C4-2B (cell line): Measurements from ENCODE around the gene NTNG1.

Experiments used
- ZFX ChIP-seq: fragments of 450-650 bp; IDR thresholded peaks from 2 replicates; pipeline ENCODE4 v1.6.1; 2017
- TF ChIP-seq, protein P1 (sequence below): fragments of 450-650 bp; conservative IDR thresholded peaks from 2 replicates; pipeline ENCODE4 v1.5.1; 2017; ENCODE audit warnings: mild to moderate bottlenecking

DNA sequence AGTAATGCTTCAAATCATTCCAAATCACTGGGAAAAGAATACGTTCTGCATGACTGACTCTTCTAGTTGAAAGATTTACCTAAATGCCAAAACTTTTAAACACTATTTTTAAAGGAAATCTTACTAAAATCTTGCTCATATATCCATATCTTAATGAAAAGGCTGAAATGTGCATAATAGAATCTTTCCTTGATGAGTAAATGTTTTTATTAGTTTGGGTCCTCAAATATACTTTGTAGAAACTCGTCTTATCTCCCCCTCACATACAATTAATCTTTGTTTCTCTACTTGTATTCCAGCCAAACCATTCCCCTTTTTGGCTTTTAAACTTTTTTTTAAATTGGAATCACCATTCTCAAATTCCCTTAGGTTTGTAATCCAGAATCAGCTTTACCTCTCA lies 110.2 kb downstream of the NTNG1 start:
- TF ChIP-seq, protein P1, sequence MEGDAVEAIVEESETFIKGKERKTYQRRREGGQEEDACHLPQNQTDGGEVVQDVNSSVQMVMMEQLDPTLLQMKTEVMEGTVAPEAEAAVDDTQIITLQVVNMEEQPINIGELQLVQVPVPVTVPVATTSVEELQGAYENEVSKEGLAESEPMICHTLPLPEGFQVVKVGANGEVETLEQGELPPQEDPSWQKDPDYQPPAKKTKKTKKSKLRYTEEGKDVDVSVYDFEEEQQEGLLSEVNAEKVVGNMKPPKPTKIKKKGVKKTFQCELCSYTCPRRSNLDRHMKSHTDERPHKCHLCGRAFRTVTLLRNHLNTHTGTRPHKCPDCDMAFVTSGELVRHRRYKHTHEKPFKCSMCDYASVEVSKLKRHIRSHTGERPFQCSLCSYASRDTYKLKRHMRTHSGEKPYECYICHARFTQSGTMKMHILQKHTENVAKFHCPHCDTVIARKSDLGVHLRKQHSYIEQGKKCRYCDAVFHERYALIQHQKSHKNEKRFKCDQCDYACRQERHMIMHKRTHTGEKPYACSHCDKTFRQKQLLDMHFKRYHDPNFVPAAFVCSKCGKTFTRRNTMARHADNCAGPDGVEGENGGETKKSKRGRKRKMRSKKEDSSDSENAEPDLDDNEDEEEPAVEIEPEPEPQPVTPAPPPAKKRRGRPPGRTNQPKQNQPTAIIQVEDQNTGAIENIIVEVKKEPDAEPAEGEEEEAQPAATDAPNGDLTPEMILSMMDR, result no peak
- no peak for TF ChIP-seq ZFX
